HG03139 (cell line): Measurements from ENCODE around the gene HMG20A.

ENCODE experiments used
- ATAC-seq: cut with Tn5 transposase; IDR thresholded peaks from one replicate; pipeline ENCODE4 v1.9.1; 2021; ENCODE audit not compliant: unreplicated experiment

Gene HMG20A

GRCh38 chr15:77532067-77532710 is 111.5 kb downstream of the HMG20A start:
- no peak for ATAC-seq

GRCh38 chr15:77532846-77533245 is 112.2 kb downstream of the HMG20A start:
- no peak for ATAC-seq

DNA sequence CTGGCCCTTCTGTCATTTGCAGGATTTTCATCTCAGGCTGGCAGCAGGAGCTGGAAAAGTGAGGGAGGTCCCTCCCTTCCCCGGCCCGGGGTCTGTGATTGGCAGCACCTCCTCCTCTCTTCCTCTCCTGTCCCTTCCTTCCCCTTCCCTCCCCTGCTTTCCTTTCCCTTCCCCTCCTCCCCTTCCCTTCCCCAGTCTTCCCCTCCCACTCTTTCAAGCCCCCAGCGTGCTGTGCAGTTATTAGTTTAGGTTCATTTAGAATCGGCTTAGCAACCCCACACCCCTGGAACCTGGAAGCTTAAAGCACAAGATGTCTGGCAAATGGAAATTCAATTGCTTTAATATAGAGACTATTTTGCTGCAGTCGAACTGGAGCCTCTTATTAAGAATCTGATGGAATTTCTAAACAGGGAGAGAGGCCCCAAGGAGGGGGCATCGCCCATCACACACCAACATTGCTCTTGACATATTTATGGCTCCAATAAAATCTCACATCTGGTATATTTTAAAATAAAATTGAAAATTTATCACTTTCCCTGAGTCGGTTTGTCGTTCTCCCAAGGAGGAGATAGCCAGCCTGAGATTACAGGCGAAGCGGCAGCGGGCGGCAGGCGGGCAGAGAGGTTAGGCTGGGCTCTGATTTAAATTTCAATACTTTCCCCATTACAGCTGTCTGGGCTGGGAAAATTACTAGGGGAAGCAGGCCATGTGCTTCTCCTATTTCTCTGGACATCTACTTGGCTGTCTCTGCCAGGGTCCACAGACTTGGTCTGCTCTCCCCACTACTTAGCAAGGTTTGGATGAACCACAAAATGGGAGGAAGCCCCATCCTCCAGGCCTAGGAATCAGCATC is 113.1 kb downstream of the HMG20A start:
- ATAC-seq, result no peak
